IMR-90 (cell line): ENCODE data around the gene GLS. TPM values are rescaled to one million over a fixed set of nuclear protein-coding genes. Genes with fewer than 3 reads are reported as not detected.

ENCODE experiments used
- ATAC-seq: fragments of 200-7000 bp; cut with Tn5 transposase; 2 replicates; pipeline ENCODE4 v1.9.1; 2020; ENCODE audit warnings: low read depth, mild to moderate bottlenecking, moderate library complexity
- BruUV-seq: library from RNA; stranded (reverse); fragments of 400-500 nt; replicated peaks from 2 replicates; lab custom pipeline; 2021; lab: Mats Ljungman, UMichigan
- CTCF ChIA-PET: fragments of 300-600 bp; formaldehyde crosslinking; extraction: SDS; loops from one replicate; lab custom pipeline; 2021; ENCODE audit warnings: antibody characterized with exemption; lab: Yijun Ruan, JAX
- POLR2A ChIA-PET: fragments of 300-600 bp; sonication (Branson Sonifier 250); formaldehyde crosslinking; loops from one replicate; lab custom pipeline; 2022; ENCODE audit warnings: antibody characterized with exemption; ENCODE audit not compliant: unreplicated experiment; lab: Charles Lee
- DNase-seq: peaks from one replicate; pipeline ENCODE4 v3.0.0; 2013
- H2AFZ ChIP-seq: replicated peaks from 2 replicates; pipeline ENCODE3; 2013; ENCODE audit warnings: low read length, mild to moderate bottlenecking; ENCODE audit not compliant: poor library complexity
- H2AK5ac ChIP-seq: 2 replicates; pipeline ENCODE4 v1.6.1; 2013; ENCODE audit warnings: low read depth, low read length, inconsistent platforms
- H2AK9ac ChIP-seq: replicated peaks from 2 replicates; pipeline ENCODE3; 2013; ENCODE audit warnings: mild to moderate bottlenecking, low read depth, low read length, moderate library complexity; ENCODE audit not compliant: poor library complexity
- H2BK120ac ChIP-seq: 2 replicates; pipeline ENCODE4 v1.6.1; 2013; ENCODE audit warnings: low read depth, low read length, inconsistent platforms
- H2BK15ac ChIP-seq: 3 replicates; pipeline ENCODE4 v1.6.1; 2013; ENCODE audit warnings: low read depth, low read length, inconsistent platforms
- H2BK20ac ChIP-seq: 2 replicates; pipeline ENCODE4 v1.6.1; 2013; ENCODE audit warnings: low read depth, mild to moderate bottlenecking, inconsistent platforms, low read length, moderate library complexity
- H2BK5ac ChIP-seq: 2 replicates; pipeline ENCODE4 v1.6.1; 2013; ENCODE audit warnings: mild to moderate bottlenecking, low read depth, low read length, inconsistent platforms; ENCODE audit not compliant: poor library complexity, severe bottlenecking
- H3K14ac ChIP-seq: replicated peaks from 2 replicates; pipeline ENCODE4 v1.6.1; 2013; ENCODE audit warnings: low read depth, low read length, inconsistent platforms
- H3K18ac ChIP-seq: 2 replicates; pipeline ENCODE4 v1.6.1; 2013; ENCODE audit warnings: low read depth, low read length, control low read depth
- H3K23ac ChIP-seq: 2 replicates; pipeline ENCODE4 v1.6.1; 2013; ENCODE audit warnings: low read depth, low read length, inconsistent platforms
- H3K27ac ChIP-seq: 2 replicates; pipeline ENCODE4 v1.5.1; 2013; ENCODE audit warnings: mild to moderate bottlenecking, control low read depth, low read length; ENCODE audit not compliant: insufficient read depth
- H3K27me3 ChIP-seq: 2 replicates; pipeline ENCODE4 v1.6.1; 2013; ENCODE audit warnings: low read length; ENCODE audit not compliant: control insufficient read depth, insufficient read depth
- H3K36me3 ChIP-seq: 2 replicates; pipeline ENCODE4 v1.6.1; 2013; ENCODE audit warnings: low read length, mixed read lengths; ENCODE audit not compliant: control insufficient read depth, insufficient read depth
- H3K4ac ChIP-seq: 2 replicates; pipeline ENCODE4 v1.6.1; 2013; ENCODE audit warnings: low read depth, low read length, inconsistent platforms
- H3K4me1 ChIP-seq: 2 replicates; pipeline ENCODE4 v1.6.1; 2013; ENCODE audit warnings: low read length, mixed read lengths; ENCODE audit not compliant: control insufficient read depth, insufficient read depth
- H3K4me2 ChIP-seq: 2 replicates; pipeline ENCODE4 v1.6.1; 2013; ENCODE audit warnings: low read depth, mild to moderate bottlenecking, control low read depth, low read length, moderate library complexity
- H3K4me3 ChIP-seq: 2 replicates; pipeline ENCODE4 v1.5.1; 2013; ENCODE audit warnings: low read depth, mild to moderate bottlenecking, control low read depth, low read length, moderate library complexity; ENCODE audit not compliant: insufficient read depth
- H3K56ac ChIP-seq: 2 replicates; pipeline ENCODE4 v1.6.1; 2013; ENCODE audit warnings: low read length, inconsistent platforms; ENCODE audit not compliant: insufficient read depth; ENCODE audit errors: extremely low read depth
- H3K79me1 ChIP-seq, 2 experiments: 2 replicates each; pipeline ENCODE4 v1.6.1; 2013; ENCODE audit warnings: low read length in 2 of 2, inconsistent platforms in 1 of 2, low read depth in 1 of 2
- H3K9ac ChIP-seq: 2 replicates; pipeline ENCODE4 v1.6.1; 2013; ENCODE audit warnings: low read depth, low read length, control low read depth
- H3K9me1 ChIP-seq: 2 replicates; pipeline ENCODE4 v1.6.1; 2013; ENCODE audit warnings: low read length, inconsistent platforms; ENCODE audit not compliant: insufficient read depth
- H3K9me3 ChIP-seq: 2 replicates; pipeline ENCODE4 v1.6.1; 2013; ENCODE audit warnings: low read length; ENCODE audit not compliant: control insufficient read depth, insufficient read depth
- H4K20me1 ChIP-seq: 2 replicates; pipeline ENCODE4 v1.6.1; 2013; ENCODE audit warnings: low read length, inconsistent platforms; ENCODE audit not compliant: insufficient read depth
- H4K5ac ChIP-seq: 2 replicates; pipeline ENCODE4 v1.6.1; 2013; ENCODE audit warnings: mild to moderate bottlenecking, low read depth, low read length, control low read depth
- H4K8ac ChIP-seq, 2 experiments: 2 replicates each; pipeline ENCODE4 v1.6.1; 2013; ENCODE audit warnings: low read depth in 2 of 2, low read length in 2 of 2, control low read depth in 1 of 2, inconsistent platforms in 1 of 2
- H4K91ac ChIP-seq: 2 replicates; pipeline ENCODE4 v1.6.1; 2013; ENCODE audit warnings: low read depth, low read length, inconsistent platforms; ENCODE audit not compliant: insufficient read depth
- CEBPB ChIP-seq: IDR thresholded peaks from 2 replicates; pipeline ENCODE4 v1.6.1; 2012; ENCODE audit warnings: low read depth, low read length, improper control_type of control experiment
- NFE2L2 ChIP-seq: fragments of 150-350 bp; IDR thresholded peaks from 2 replicates; pipeline ENCODE4 v1.6.1; 2016; ENCODE audit warnings: low read depth, mild to moderate bottlenecking, low read length
- WGBS, 2 experiments: methylation state at CpG; one replicate each; pipeline versions ENCODE4 v1.1.5 to v1.1.7; 2013; ENCODE audit warnings: missing lambda C conversion rate in 2 of 2; ENCODE audit not compliant: insufficient read length in 1 of 2; ENCODE audit errors: extremely low coverage in 2 of 2; 5-methylcytosine and 5-hydroxymethylcytosine counted together
- dilution Hi-C: fragments of 300-500 bp; cut with HindIII; formaldehyde crosslinking; loops from one replicate; pipeline ENCODE4 v1.14.3; 2018; ENCODE audit warnings: low sequenced_read_pairs; ENCODE audit not compliant: unreplicated experiment
- in situ Hi-C: fragments of 300-500 bp; cut with MboI; formaldehyde crosslinking; loops from 3 replicates; pipeline ENCODE4 v1.14.3; 2019; ENCODE audit warnings: low sequenced_read_pairs, inconsistent platforms, mixed read lengths
- intact Hi-C: fragments of 100-400 bp; cut with micrococcal nuclease; formaldehyde crosslinking; loops from 2 replicates; pipeline ENCODE4 v1.10.0; 2022
- polyA plus RNA-seq, 3 experiments: library from polyadenylated mRNA; depleted of rRNA; stranded (reverse); fragments of >200 nt; gene quantifications; 2 replicates each; pipeline ENCODE4 v1.2.3, GENCODE V29; 2012; ENCODE audit warnings: low replicate concordance in 1 of 3
- total RNA-seq: library from RNA; depleted of rRNA; stranded (reverse); fragments of >200 nt; gene quantifications from 2 replicates; pipeline ENCODE4 v1.2.3, GENCODE V29; 2012

Gene GLS
- total and polyA plus RNA-seq, 2 of the 4 experiments (the other 2 are of a cell fraction) = 87.5 to 130 TPM

DNA sequence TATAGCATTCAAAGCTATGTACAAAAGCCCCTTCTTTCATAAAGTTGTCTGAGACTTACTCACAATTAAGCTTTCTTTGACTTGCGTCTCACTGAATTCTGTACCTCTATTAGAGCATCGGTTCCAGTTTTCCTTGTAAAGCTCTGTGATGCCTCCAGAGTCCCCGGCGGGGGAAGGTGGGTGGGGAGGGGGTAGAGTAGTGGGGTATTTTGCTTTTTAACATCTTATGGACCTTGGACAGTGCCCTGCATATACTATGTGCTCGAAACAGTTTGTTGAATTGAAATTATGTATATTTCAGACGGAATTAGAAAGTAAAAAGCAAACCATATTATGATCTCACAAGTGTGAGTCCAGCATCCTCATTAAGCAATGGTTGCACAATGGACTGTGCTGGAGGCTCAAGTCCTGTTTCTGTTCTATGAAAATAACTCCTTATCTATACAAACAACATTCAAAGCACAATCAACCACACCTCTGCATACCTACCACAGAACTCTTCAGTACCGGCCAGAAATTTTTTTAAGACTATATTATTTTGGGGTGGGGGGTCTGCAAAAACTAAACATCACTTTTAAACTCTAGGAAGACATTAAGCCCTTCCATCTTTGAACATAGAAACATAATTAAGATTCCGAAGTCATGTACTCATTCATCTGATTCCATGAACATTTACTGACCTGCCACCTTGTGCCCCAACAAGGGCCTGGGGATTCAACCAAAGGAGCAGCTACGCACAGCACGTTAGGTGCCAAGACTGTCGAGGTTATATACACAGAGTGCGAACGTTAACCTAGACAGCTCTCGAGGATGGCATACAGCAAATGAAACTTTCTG, 132.4 kb downstream of the GLS start:
- dilution Hi-C loops = no loop called here
- Histone ChIP-seq H4K8ac (peak overlapping the region; percentile 19 to 59; a peak in 3 of 4 replicates), H2AK5ac (peak overlapping the region; percentile 76; the same call in 1 of the 2 replicates), H3K4ac (peak overlapping the region; percentile 68), H4K91ac (peak overlapping the region; percentile 40), H2AFZ (peak overlapping the region; percentile 93), H3K27me3 (no peaks in the 10 kb centered on the region), H2BK120ac (peak overlapping the region; percentile 68), H3K36me3 (peaks cover 10% of the 10 kb centered on the region), H2AK9ac (peak overlapping the region; percentile 93), H3K18ac (peak overlapping the region; percentile 66), H3K79me1 (peaks cover 30 to 52% of the 10 kb centered on the region in 2 experiments), H4K20me1 (peaks cover 15% of the 10 kb centered on the region; the same call in 1 of the 2 replicates), H3K27ac (peak overlapping the region; percentile 82), H3K4me2 (peak overlapping the region; percentile 92), H2BK15ac (peak overlapping the region; percentile 63; the same call in 1 of the 3 replicates), H3K56ac (peak overlapping the region; percentile 64), H3K4me3 (peak overlapping the region; percentile 82), H2BK20ac (no peak overlapping the region), H3K9ac (peak overlapping the region; percentile 87), H4K5ac (peak overlapping the region; percentile 46; the same call in 1 of the 2 replicates), H3K14ac (peak overlapping the region; percentile 92), H3K9me3 (no peaks in the 10 kb centered on the region), H3K23ac (peak overlapping the region; percentile 85), H3K4me1 (peaks cover 12% of the 10 kb centered on the region), H3K9me1 (peaks cover 24% of the 10 kb centered on the region), H2BK5ac (peak overlapping the region; percentile 83)
- WGBS, 2 experiments = 0% methylated on average over 7 of the region's 14 CpGs; no CpG with 5 or more reads in 1 of the 2 experiments
- peak; percentile 2 for ATAC-seq
- ChIA-PET CTCF (interaction anchor here (0.5 to 1.7 kb wide), 4 partner anchors 17 to 223 kb away, joined by 3 to 5 read pairs (median 4); no protein-coding TSS in a partner anchor), POLR2A (interaction anchor here (1.0 kb wide), 1 partner anchor 8 kb away, joined by 4 read pairs; no protein-coding TSS in a partner anchor)
- intact Hi-C loops = loop anchor here (1.0 to 5.0 kb wide), 2 partner anchors 34 to 142 kb away; no protein-coding TSS in a partner anchor
- DNase-seq = peak; percentile 30
- in situ Hi-C loops = no loop called here
- TF ChIP-seq CEBPB = peak; percentile 94
- TF ChIP-seq NFE2L2 = no peak
- no TSS peak for BruUV-seq
